ENCODE results near the gene SUCO. TPM values are rescaled to one million over a fixed set of nuclear protein-coding genes. Genes with fewer than 3 reads are reported as not detected.

Gene SUCO
- polyA plus RNA-seq, 1 donor (not counting 4 experiments of a cell fraction or from before 2014, with no cell fraction given) = 13.8 TPM

DNA sequence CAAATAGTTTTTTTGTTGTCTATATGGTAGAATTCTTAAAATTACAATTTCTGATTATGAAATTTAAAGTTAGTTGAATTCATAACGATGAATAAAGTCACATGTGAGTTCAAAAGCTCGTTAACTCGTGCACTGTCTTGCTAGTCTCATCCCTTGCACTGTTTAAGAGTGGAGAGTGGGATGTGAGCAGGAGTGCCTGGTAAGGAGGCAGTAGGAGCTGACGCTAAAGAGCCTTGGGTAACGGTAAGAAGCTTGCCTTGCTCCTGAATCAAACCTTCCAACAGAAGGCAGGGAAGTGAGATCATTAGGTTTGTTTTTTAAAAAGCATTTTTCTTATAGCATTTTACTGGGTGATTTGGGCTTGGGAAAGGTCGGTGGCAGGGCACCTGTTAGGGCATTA, 123.6 kb downstream of the SUCO start:
- Histone ChIP-seq H3K9me1 (ENCODE audit: control insufficient read depth, extremely low read depth, insufficient read depth, low read length) (no peaks in the 10 kb centered on the region), H3K79me2 (ENCODE audit: control insufficient read depth, insufficient read depth, low read length) (no peaks in the 10 kb centered on the region), H4K20me1 (ENCODE audit: control insufficient read depth, extremely low read depth, insufficient read depth, low read length) (no peaks in the 10 kb centered on the region), H3K4me1 (ENCODE audit: control insufficient read depth, extremely low read depth, insufficient read depth, low read length) (peaks cover 22% of the 10 kb centered on the region), H3K9me3 (ENCODE audit: control insufficient read depth, low read depth, low read length) (no peaks in the 10 kb centered on the region), H3K9ac (ENCODE audit: control insufficient read depth, extremely low read depth, insufficient read depth, low read length) (no peak overlapping the region), H3K4me2 (ENCODE audit: control insufficient read depth, extremely low read depth, insufficient read depth, low read depth, low read length) (no peak overlapping the region), H3K27me3 (ENCODE audit: control insufficient read depth, extremely low read depth, insufficient read depth, low read length) (no peaks in the 10 kb centered on the region), H2AFZ (ENCODE audit: control insufficient read depth, low read length) (no peak overlapping the region), H3K36me3 (ENCODE audit: control insufficient read depth in 2 of 2, extremely low read depth in 1 of 2, insufficient read depth in 2 of 2, low read length in 2 of 2) (no peaks in the 10 kb centered on the region), H3K27ac (ENCODE audit: control insufficient read depth, insufficient read depth, low read length) (no peak overlapping the region), H3K4me3 (ENCODE audit: control insufficient read depth in 2 of 3, extremely low read depth in 1 of 3, insufficient read depth in 2 of 3, low read depth in 1 of 3, low read length in 3 of 3) (no peak overlapping the region)
- dilution Hi-C loops (cut with MboI; ENCODE audit: extremely low pct_ligation_motif_present, low sequenced_read_pairs) = no loop called here
- no peak for DNase-seq (ENCODE audit: low read depth, low spot score)
- FAIRE-seq = no peak
- no peak for TF ChIP-seq EZH2 (IDR thresholded peaks at IDR 0.05; ENCODE audit: low read length)
- TF ChIP-seq, protein P1, sequence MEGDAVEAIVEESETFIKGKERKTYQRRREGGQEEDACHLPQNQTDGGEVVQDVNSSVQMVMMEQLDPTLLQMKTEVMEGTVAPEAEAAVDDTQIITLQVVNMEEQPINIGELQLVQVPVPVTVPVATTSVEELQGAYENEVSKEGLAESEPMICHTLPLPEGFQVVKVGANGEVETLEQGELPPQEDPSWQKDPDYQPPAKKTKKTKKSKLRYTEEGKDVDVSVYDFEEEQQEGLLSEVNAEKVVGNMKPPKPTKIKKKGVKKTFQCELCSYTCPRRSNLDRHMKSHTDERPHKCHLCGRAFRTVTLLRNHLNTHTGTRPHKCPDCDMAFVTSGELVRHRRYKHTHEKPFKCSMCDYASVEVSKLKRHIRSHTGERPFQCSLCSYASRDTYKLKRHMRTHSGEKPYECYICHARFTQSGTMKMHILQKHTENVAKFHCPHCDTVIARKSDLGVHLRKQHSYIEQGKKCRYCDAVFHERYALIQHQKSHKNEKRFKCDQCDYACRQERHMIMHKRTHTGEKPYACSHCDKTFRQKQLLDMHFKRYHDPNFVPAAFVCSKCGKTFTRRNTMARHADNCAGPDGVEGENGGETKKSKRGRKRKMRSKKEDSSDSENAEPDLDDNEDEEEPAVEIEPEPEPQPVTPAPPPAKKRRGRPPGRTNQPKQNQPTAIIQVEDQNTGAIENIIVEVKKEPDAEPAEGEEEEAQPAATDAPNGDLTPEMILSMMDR (optimal IDR thresholded peaks at IDR 0.05 in 1 of 3, IDR thresholded peaks at IDR 0.05 in 1 of 3, conservative IDR thresholded peaks at IDR 0.05 in 1 of 3; ENCODE audit: extremely low read depth in 1 of 3, insufficient read depth in 2 of 3, low read length in 3 of 3) = no peak

DNA sequence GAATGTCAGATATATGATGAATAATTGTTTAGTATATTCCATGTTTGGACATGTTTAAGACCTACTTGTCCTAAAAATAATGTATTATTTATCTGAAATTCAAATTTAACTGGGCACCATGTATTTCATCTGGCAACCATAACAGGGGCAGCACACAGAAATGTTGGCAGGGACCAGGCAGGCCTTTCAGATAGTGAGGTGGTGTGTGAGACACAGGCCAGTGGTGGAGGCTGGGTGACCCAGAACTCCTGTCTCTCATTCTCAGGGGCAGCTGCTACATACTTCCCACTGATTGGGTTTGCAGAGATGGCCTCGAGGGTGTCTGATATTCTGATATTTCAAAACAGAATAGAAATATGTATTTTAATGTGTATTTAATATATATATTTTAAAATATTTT, 124.6 kb downstream of the SUCO start:
- FAIRE-seq (no peak), DNase-seq (ENCODE audit: low read depth, low spot score) (no peak)
- H3K27me3 ChIP-seq (ENCODE audit: control insufficient read depth, extremely low read depth, insufficient read depth, low read length) = no peaks in the 10 kb centered on the region
- H3K4me1 ChIP-seq (ENCODE audit: control insufficient read depth, extremely low read depth, insufficient read depth, low read length) = peaks cover 26% of the 10 kb centered on the region
- H3K4me2 ChIP-seq (ENCODE audit: control insufficient read depth, extremely low read depth, insufficient read depth, low read depth, low read length) = no peak overlapping the region
- no peak overlapping the region for H2AFZ ChIP-seq (ENCODE audit: control insufficient read depth, low read length)
- no peak for TF ChIP-seq EZH2 (IDR thresholded peaks at IDR 0.05; ENCODE audit: low read length)
- TF ChIP-seq, protein P1 (optimal IDR thresholded peaks at IDR 0.05 in 1 of 3, IDR thresholded peaks at IDR 0.05 in 1 of 3, conservative IDR thresholded peaks at IDR 0.05 in 1 of 3; ENCODE audit: extremely low read depth in 1 of 3, insufficient read depth in 2 of 3, low read length in 3 of 3) = no peak
- no peaks in the 10 kb centered on the region for H4K20me1 ChIP-seq (ENCODE audit: control insufficient read depth, extremely low read depth, insufficient read depth, low read length)
- dilution Hi-C loops (cut with MboI; ENCODE audit: extremely low pct_ligation_motif_present, low sequenced_read_pairs) = no loop called here
- no peaks in the 10 kb centered on the region for H3K36me3 ChIP-seq (ENCODE audit: control insufficient read depth in 2 of 2, extremely low read depth in 1 of 2, insufficient read depth in 2 of 2, low read length in 2 of 2)
- H3K9me1 ChIP-seq (ENCODE audit: control insufficient read depth, extremely low read depth, insufficient read depth, low read length) = no peaks in the 10 kb centered on the region
- no peaks in the 10 kb centered on the region for H3K79me2 ChIP-seq (ENCODE audit: control insufficient read depth, insufficient read depth, low read length)
- H3K9ac ChIP-seq (ENCODE audit: control insufficient read depth, extremely low read depth, insufficient read depth, low read length) = no peak overlapping the region
- no peak overlapping the region for H3K27ac ChIP-seq (ENCODE audit: control insufficient read depth, insufficient read depth, low read length)
- no peak overlapping the region for H3K4me3 ChIP-seq (ENCODE audit: control insufficient read depth in 2 of 3, extremely low read depth in 1 of 3, insufficient read depth in 2 of 3, low read depth in 1 of 3, low read length in 3 of 3)
- no peaks in the 10 kb centered on the region for H3K9me3 ChIP-seq (ENCODE audit: control insufficient read depth, low read depth, low read length)

Measured in keratinocyte (primary cell).